ENCODE results near the gene TRAF2. TPM values are rescaled to one million over a fixed set of nuclear protein-coding genes. Genes with fewer than 3 reads are reported as not detected.

TRAF2 gene
- total RNA-seq, 2 experiments from 2014 or later, result 40.0 to 41.4 TPM

DNA sequence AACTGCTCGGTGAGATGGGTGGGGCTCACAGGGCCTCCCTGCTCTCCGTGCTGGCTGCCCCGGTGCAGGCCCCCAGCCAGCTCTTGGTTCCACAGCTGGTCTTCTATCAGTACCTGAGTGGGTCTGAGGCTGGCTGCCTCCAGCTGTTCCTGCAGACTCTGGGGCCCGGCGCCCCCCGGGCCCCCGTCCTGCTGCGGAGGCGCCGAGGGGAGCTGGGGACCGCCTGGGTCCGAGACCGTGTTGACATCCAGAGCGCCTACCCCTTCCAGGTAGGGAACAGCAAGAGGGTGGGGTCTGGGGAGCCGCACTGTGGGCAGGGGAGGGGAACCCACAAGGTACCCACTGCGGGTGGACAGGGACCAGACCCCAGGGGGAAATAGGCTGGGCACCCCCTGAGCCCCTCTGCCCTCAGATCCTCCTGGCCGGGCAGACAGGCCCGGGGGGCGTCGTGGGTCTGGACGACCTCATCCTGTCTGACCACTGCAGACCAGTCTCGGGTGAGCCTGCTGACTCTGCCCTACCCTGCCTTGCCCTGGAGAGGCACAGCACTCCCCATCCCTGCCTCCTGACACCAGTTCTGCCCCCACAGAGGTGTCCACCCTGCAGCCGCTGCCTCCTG, 31.4 kb upstream of the TRAF2 start:
- intact Hi-C loops (cut with micrococcal nuclease), result no loop called here
- H3K27ac Mint-ChIP-seq, result no peak overlapping the region
- ChIA-PET CTCF (no interaction called here), POLR2A (no interaction called here)
- no peak for DNase-seq
- peaks cover 4% of the 10 kb centered on the region for H3K4me1 Mint-ChIP-seq (ENCODE audit: low read depth)
- no peak overlapping the region for H3K4me3 Mint-ChIP-seq
- H3K9me3 Mint-ChIP-seq, result no peaks in the 10 kb centered on the region
- H3K27me3 Mint-ChIP-seq, result no peaks in the 10 kb centered on the region
- H3K36me3 Mint-ChIP-seq, result peaks cover 2% of the 10 kb centered on the region

- ChIA-PET CTCF (no interaction called here), POLR2A (no interaction called here)
- intact Hi-C loops (cut with micrococcal nuclease), result no loop called here
- Mint-ChIP-seq H3K9me3 (no peaks in the 10 kb centered on the region), H3K4me1 (ENCODE audit: low read depth) (no peaks in the 10 kb centered on the region), H3K27me3 (no peaks in the 10 kb centered on the region), H3K27ac (no peak overlapping the region), H3K4me3 (no peak overlapping the region), H3K36me3 (peaks cover 2% of the 10 kb centered on the region)
- no peak for DNase-seq
Measured at GRCh38 chr9:136855461-136856078, 30.7 kb upstream of the TRAF2 start.

DNA sequence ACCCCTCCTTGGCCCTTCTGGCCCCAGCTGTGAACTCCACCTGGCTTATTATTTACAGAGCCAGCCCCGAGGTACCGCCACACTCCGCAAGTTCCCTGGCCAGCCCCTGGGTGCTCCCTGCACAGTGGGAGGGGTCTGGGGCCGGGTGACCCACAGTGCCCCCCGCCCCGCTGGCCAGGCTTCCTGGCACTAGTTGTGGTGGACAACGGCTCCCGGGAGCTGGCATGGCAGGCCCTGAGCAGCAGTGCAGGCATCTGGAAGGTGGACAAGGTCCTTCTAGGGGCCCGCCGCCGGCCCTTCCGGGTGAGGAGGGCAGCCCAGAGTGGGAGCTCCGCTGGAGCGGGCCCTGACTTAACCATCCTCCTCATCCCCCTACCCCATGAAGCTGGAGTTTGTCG, 30.2 kb upstream of the TRAF2 start:
- POLR2A ChIA-PET, result interaction anchor here (0.6 kb wide), 1 partner anchor 10 kb away, joined by 3 read pairs; the partner anchor contains the start of gene EDF1
- Mint-ChIP-seq H3K9me3 (no peaks in the 10 kb centered on the region), H3K27me3 (no peaks in the 10 kb centered on the region), H3K36me3 (peaks cover 2% of the 10 kb centered on the region), H3K4me3 (no peak overlapping the region), H3K27ac (no peak overlapping the region), H3K4me1 (ENCODE audit: low read depth) (no peaks in the 10 kb centered on the region)
- CTCF ChIA-PET, result no interaction called here
- intact Hi-C loops (cut with micrococcal nuclease), result no loop called here
- no peak for DNase-seq

DNA sequence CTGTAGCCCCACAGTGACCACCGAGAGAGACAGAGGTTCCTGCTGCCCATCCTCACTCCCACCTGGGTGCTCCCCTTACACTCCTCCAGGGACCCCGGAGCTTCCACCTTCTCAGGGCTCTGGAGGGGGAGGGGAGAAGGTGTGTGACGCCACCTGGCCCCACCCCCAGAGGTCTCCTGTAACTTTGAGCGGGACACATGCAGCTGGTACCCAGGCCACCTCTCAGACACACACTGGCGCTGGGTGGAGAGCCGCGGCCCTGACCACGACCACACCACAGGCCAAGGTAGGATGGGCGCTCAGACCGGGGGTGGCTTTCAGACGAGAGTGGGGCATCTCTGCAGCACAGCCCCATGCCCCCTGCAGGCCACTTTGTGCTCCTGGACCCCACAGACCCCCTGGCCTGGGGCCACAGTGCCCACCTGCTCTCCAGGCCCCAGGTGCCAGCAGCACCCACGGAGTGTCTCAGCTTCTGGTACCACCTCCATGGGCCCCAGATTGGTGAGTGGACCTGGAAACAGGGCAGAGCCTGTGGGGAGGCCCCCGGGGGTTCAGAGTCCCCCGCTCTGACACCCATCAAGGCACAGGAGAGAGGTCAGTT, 29.7 kb upstream of the TRAF2 start:
- no peaks in the 10 kb centered on the region for H3K4me1 Mint-ChIP-seq (ENCODE audit: low read depth)
- intact Hi-C loops (cut with micrococcal nuclease), result no loop called here
- no peak overlapping the region for H3K27ac Mint-ChIP-seq
- no peak overlapping the region for H3K4me3 Mint-ChIP-seq
- peaks cover 2% of the 10 kb centered on the region for H3K36me3 Mint-ChIP-seq
- no peaks in the 10 kb centered on the region for H3K9me3 Mint-ChIP-seq
- POLR2A ChIA-PET, result interaction anchor here (0.6 kb wide), 1 partner anchor 9 kb away, joined by 3 read pairs; the partner anchor contains the start of gene EDF1
- no peaks in the 10 kb centered on the region for H3K27me3 Mint-ChIP-seq
- no peak for DNase-seq
- CTCF ChIA-PET, result no interaction called here

DNA sequence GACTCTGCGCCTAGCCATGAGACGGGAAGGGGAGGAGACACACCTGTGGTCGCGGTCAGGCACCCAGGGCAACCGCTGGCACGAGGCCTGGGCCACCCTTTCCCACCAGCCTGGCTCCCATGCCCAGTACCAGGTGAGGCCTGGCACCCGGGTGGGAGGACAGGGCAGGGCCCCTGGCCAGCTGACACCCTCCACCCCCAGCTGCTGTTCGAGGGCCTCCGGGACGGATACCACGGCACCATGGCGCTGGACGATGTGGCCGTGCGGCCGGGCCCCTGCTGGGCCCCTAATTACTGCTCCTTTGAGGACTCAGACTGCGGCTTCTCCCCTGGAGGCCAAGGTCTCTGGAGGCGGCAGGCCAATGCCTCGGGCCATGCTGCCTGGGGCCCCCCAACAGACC, 29.1 kb upstream of the TRAF2 start:
- no peak for DNase-seq
- Mint-ChIP-seq H3K4me3 (no peak overlapping the region), H3K9me3 (no peaks in the 10 kb centered on the region), H3K27ac (no peak overlapping the region), H3K27me3 (no peaks in the 10 kb centered on the region), H3K4me1 (ENCODE audit: low read depth) (no peaks in the 10 kb centered on the region), H3K36me3 (peaks cover 2% of the 10 kb centered on the region)
- POLR2A ChIA-PET, result no interaction called here
- CTCF ChIA-PET, result no interaction called here
- intact Hi-C loops (cut with micrococcal nuclease), result no loop called here

- Mint-ChIP-seq H3K4me3 (no peak overlapping the region), H3K9me3 (no peaks in the 10 kb centered on the region), H3K36me3 (peaks cover 4% of the 10 kb centered on the region), H3K27ac (no peak overlapping the region), H3K4me1 (ENCODE audit: low read depth) (no peaks in the 10 kb centered on the region), H3K27me3 (no peaks in the 10 kb centered on the region)
- DNase-seq, result no peak
- ChIA-PET CTCF (no interaction called here), POLR2A (no interaction called here)
- intact Hi-C loops (cut with micrococcal nuclease), result no loop called here
Measured at GRCh38 chr9:136857581-136858412, 28.5 kb upstream of the TRAF2 start.

DNA sequence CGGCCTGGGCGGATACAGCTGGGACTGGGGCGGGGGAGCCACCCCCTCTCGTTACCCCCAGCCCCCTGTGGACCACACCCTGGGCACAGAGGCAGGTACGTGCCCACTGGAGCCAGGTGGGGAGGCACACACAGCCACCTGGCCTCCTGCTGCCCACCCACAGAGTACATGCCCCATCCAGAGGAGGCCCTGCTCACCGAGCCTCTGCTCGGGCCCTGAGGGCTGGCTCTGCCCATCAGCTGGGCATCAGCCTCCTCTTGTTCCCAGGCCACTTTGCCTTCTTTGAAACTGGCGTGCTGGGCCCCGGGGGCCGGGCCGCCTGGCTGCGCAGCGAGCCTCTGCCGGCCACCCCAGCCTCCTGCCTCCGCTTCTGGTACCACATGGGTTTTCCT, 27.9 kb upstream of the TRAF2 start:
- H3K4me1 Mint-ChIP-seq (ENCODE audit: low read depth), result no peaks in the 10 kb centered on the region
- no peaks in the 10 kb centered on the region for H3K27me3 Mint-ChIP-seq
- no peak overlapping the region for H3K27ac Mint-ChIP-seq
- POLR2A ChIA-PET, result no interaction called here
- intact Hi-C loops (cut with micrococcal nuclease), result no loop called here
- CTCF ChIA-PET, result no interaction called here
- peaks cover 4% of the 10 kb centered on the region for H3K36me3 Mint-ChIP-seq
- no peak overlapping the region for H3K4me3 Mint-ChIP-seq
- no peaks in the 10 kb centered on the region for H3K9me3 Mint-ChIP-seq
- no peak for DNase-seq

GRCh38 chr9:136858844-136859757, 27.2 kb upstream of the TRAF2 start:
- ChIA-PET CTCF (no interaction called here), POLR2A (no interaction called here)
- Mint-ChIP-seq H3K36me3 (peaks cover 10% of the 10 kb centered on the region), H3K9me3 (no peaks in the 10 kb centered on the region), H3K4me1 (ENCODE audit: low read depth) (peaks cover 5% of the 10 kb centered on the region), H3K27me3 (no peaks in the 10 kb centered on the region), H3K27ac (no peak overlapping the region), H3K4me3 (no peak overlapping the region)
- DNase-seq, result no peak
- intact Hi-C loops (cut with micrococcal nuclease), result no loop called here

DNA sequence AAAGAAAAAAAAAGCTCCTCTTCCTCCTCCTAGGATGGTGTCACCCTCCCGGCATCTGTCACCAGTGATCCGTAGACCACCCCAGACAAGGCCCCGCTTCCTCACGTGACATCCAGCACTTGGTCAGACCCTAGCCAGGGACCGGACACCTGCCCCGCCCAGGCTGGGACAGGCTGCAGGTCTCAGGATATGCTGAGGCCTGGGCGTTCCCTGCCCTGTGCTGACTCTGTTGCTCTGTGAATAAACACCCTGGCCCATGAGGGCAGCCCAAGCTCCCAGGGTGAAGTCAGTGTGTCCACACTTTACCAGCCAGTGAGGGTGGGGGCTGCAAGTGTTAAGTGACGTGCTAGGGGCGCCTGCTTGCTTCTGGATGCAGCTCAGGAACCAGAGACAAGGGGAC, 25.8 kb upstream of the TRAF2 start:
- Mint-ChIP-seq H3K27me3 (no peaks in the 10 kb centered on the region), H3K36me3 (peaks cover 10% of the 10 kb centered on the region), H3K4me1 (ENCODE audit: low read depth) (peaks cover 15% of the 10 kb centered on the region), H3K27ac (no peak overlapping the region), H3K4me3 (no peak overlapping the region), H3K9me3 (no peaks in the 10 kb centered on the region)
- POLR2A ChIA-PET, result interaction anchor here (1.1 kb wide), 1 partner anchor 27 kb away, joined by 3 read pairs; no protein-coding TSS in a partner anchor
- DNase-seq, result no peak
- intact Hi-C loops (cut with micrococcal nuclease), result no loop called here
- CTCF ChIA-PET, result no interaction called here

DNA sequence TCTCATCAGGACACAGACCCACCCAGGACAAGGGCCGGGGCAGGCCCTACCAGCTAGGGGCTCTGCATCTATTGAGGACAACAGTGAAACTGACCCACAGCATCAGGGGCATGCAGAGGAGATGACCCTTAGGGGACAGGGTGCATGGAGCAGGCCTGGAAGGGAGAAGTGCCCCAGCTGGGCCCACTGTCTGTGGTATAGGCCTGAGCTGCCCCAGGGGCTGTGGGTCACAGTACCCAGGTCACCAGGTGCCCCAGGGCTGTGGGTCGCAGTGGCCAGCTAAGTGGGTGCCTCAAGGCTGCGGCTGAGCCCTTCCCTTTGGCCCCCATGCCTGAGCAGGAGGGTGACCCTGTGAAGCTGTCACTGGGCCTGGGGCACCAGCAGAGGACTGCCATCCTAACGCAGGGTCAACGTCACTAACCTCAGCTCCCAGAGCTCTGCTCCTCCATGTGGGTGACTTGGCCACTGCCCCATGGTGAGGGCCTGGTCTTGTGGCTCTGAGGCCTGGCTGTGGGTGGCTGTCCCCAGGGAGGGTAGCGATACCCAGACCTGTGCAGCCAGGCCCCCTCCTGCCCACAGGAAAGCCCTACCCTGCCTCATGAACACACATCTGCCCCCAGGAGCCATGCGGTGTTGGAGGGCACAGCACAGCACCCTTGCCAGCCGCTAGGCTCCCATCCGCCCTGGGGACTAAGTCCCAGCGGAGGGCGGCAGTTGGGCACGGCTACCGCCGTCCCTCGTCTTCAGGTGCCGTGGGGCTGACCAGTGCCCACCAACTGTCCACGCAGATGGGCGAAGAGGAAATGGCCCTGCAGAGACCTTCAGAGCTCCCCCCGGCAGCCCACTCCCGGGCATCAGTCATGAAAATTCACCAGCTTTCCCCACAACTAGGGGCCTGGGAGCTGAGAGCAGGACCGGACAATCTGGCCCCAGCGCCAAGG, 25.1 kb upstream of the TRAF2 start:
- CTCF ChIA-PET, result interaction anchor here (1.1 kb wide), 1 partner anchor 17 kb away, joined by 3 read pairs; no protein-coding TSS in a partner anchor
- no peak overlapping the region for H3K4me3 Mint-ChIP-seq
- no peaks in the 10 kb centered on the region for H3K27me3 Mint-ChIP-seq
- POLR2A ChIA-PET, result interaction anchor here (0.8 to 1.1 kb wide), 2 partner anchors 9 to 26 kb away, joined by 3 read pairs; partner anchors contain the start of gene MAMDC4
- H3K9me3 Mint-ChIP-seq, result no peaks in the 10 kb centered on the region
- peaks cover 10% of the 10 kb centered on the region for H3K36me3 Mint-ChIP-seq
- intact Hi-C loops (cut with micrococcal nuclease), result no loop called here
- no peak for DNase-seq
- peaks cover 15% of the 10 kb centered on the region for H3K4me1 Mint-ChIP-seq (ENCODE audit: low read depth)
- no peak overlapping the region for H3K27ac Mint-ChIP-seq

All from activated CD4-positive, alpha-beta memory T cell treated with anti-CD3 and anti-CD28 coated beads for 36 hours (primary cell).